ENCODE measurements around the gene ZBED5.
"Not testable (repeated sequence)": the region's sequence is repeated elsewhere in the genome, so short reads cannot be mapped to it uniquely, and the experiment has no call there.

Gene ZBED5

DNA sequence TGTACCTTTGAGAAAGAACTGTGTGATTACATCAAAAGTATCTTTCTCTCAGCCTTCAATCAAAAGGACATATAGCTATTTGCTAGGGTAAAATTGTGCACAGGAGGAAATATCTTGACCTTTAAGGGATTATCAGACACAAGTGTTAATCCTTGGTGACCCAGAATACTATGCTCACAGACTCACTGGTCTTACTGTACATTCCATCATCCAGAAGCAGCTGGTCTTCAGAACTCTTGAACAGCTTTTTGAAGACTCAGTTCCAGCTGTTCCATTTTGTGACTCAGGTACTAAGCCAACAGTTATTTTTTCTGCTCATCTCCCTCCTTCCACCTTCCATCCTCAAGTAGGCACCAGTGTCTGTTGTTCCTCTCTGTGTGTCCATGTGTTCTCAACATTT lies 19.8 kb downstream of the ZBED5 start:
- Histone ChIP-seq H3K27me3 (ENCODE audit: insufficient read depth, insufficient read length) (no peaks in the 10 kb centered on the region), H3K4me3 (ENCODE audit: insufficient read length, low read depth) (no peak overlapping the region), H3K9ac (ENCODE audit: insufficient read length, low read depth) (no peak overlapping the region), H3K36me3 (ENCODE audit: insufficient read depth, insufficient read length, low read length) (peaks cover 2% of the 10 kb centered on the region), H3K4me1 (ENCODE audit: insufficient read depth, insufficient read length) (no peaks in the 10 kb centered on the region), H3K9me3 (ENCODE audit: insufficient read depth, low read length) (no peaks in the 10 kb centered on the region)
- no peak for DNase-seq (ENCODE audit: low read depth, low spot score)
- TF ChIP-seq SUZ12 (IDR thresholded peaks at IDR 0.05; ENCODE audit: extremely low read depth, insufficient read depth, insufficient read length) (no peak), YY1 (IDR thresholded peaks at IDR 0.05; ENCODE audit: insufficient read depth, insufficient read length) (no peak), ZNF274 (IDR thresholded peaks at IDR 0.05; ENCODE audit: low read depth, low read length) (no peak)

DNA sequence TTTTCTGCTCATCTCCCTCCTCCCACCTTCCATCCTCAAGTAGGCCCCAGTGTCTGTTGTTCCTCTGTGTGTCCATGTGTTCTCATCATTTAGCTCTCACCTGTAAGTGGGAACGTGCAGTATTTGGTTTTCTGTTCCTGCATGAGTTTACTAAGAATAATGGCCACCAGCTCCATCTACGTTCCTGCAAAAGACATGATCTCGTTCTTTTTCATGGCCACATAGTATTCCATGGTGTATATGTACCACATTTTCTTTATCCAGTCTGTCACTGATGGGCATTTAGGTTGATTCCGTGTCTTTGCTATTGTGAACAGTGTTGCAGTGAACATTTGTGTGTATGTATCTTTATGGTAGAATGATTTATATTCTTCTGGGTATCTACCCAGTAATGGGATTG lies 21.0 kb downstream of the ZBED5 start:
- not testable (repeated sequence) for H3K4me3 ChIP-seq (ENCODE audit: insufficient read length, low read depth); DNase-seq (ENCODE audit: low read depth, low spot score); H3K27me3 ChIP-seq (ENCODE audit: insufficient read depth, insufficient read length); H3K36me3 ChIP-seq (ENCODE audit: insufficient read depth, insufficient read length, low read length); H3K4me1 ChIP-seq (ENCODE audit: insufficient read depth, insufficient read length); H3K9me3 ChIP-seq (ENCODE audit: insufficient read depth, low read length); H3K9ac ChIP-seq (ENCODE audit: insufficient read length, low read depth)

DNA sequence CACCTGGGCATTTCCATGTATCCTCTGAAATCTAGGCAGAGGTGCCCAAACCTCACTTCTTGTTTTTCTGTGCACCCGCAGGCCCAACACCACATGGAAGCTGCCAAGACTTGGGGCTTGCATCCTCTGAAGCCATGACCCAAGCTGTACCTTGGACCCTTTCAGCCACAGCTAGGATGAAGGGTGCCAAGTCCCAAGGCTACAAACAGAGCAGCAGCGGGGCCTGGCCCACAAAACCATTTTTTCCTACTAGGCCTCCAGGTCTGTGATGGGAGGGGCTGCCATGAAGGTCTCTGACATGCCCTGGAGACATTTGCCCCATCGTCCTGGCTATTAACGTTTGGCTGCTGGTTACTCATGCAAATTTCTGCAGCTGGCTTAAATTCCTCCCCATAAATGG lies 28.7 kb downstream of the ZBED5 start:
- TF ChIP-seq SUZ12 (IDR thresholded peaks at IDR 0.05; ENCODE audit: extremely low read depth, insufficient read depth, insufficient read length) (no peak), YY1 (IDR thresholded peaks at IDR 0.05; ENCODE audit: insufficient read depth, insufficient read length) (no peak), ZNF274 (IDR thresholded peaks at IDR 0.05; ENCODE audit: low read depth, low read length) (no peak)
- Histone ChIP-seq H3K9ac (ENCODE audit: insufficient read length, low read depth) (no peak overlapping the region), H3K36me3 (ENCODE audit: insufficient read depth, insufficient read length, low read length) (no peaks in the 10 kb centered on the region), H3K4me1 (ENCODE audit: insufficient read depth, insufficient read length) (no peaks in the 10 kb centered on the region), H3K27me3 (ENCODE audit: insufficient read depth, insufficient read length) (no peaks in the 10 kb centered on the region), H3K9me3 (ENCODE audit: insufficient read depth, low read length) (peaks cover 6% of the 10 kb centered on the region; the same call in 1 of the 2 replicates), H3K4me3 (ENCODE audit: insufficient read length, low read depth) (no peak overlapping the region)
- DNase-seq (ENCODE audit: low read depth, low spot score), result no peak

DNA sequence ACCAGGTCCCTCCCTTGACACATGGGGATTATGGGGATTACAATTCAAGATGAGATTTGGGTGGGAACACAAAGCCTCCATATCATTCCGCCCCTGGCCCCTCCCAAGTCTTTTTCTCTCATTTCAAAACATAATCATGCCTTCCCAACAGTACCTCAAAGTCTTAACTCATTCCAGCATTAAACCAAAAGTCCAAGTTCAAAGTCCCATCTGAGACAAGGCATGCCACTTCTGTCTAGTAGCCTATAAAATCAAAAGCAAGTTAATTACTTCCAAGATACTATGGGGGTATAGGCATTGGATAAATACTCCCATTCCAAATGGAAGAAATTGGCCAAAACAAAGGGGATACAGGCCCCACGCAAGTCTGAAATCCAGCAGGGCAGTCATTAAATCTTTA lies 29.5 kb downstream of the ZBED5 start:
- Histone ChIP-seq H3K9ac (ENCODE audit: insufficient read length, low read depth) (no peak overlapping the region), H3K9me3 (ENCODE audit: insufficient read depth, low read length) (peaks cover 6% of the 10 kb centered on the region; the same call in 1 of the 2 replicates), H3K27me3 (ENCODE audit: insufficient read depth, insufficient read length) (no peaks in the 10 kb centered on the region), H3K4me1 (ENCODE audit: insufficient read depth, insufficient read length) (no peaks in the 10 kb centered on the region), H3K36me3 (ENCODE audit: insufficient read depth, insufficient read length, low read length) (no peaks in the 10 kb centered on the region), H3K4me3 (ENCODE audit: insufficient read length, low read depth) (no peak overlapping the region)
- no peak for DNase-seq (ENCODE audit: low read depth, low spot score)
- no peak for TF ChIP-seq YY1 (IDR thresholded peaks at IDR 0.05; ENCODE audit: insufficient read depth, insufficient read length)
- no peak for TF ChIP-seq ZNF274 (IDR thresholded peaks at IDR 0.05; ENCODE audit: low read depth, low read length)
- TF ChIP-seq SUZ12 (IDR thresholded peaks at IDR 0.05; ENCODE audit: extremely low read depth, insufficient read depth, insufficient read length), result no peak

DNA sequence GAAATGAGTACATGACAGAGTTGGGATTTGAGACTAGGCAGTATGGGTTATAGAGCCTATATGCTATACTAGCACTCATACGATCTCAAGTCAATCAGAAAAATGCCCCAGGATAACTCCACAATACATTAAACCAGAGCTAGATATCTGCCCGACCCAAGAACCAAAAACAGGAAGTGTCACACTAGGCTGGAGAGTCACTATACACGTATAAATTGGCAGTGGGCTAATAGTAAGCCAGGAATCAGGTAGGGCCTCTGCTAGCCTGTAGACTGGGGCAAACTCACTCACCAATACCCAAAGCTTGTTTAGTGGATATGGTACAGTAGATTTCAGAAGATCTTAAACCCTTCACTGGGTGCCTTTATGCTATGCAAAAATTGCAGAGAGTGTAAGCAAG lies 33.0 kb downstream of the ZBED5 start:
- no peak overlapping the region for H3K9ac ChIP-seq (ENCODE audit: insufficient read length, low read depth)
- H3K27me3 ChIP-seq (ENCODE audit: insufficient read depth, insufficient read length), result no peaks in the 10 kb centered on the region
- no peak for DNase-seq (ENCODE audit: low read depth, low spot score)
- H3K4me1 ChIP-seq (ENCODE audit: insufficient read depth, insufficient read length), result no peaks in the 10 kb centered on the region
- no peak overlapping the region for H3K4me3 ChIP-seq (ENCODE audit: insufficient read length, low read depth)
- peaks cover 6% of the 10 kb centered on the region; the same call in 1 of the 2 replicates for H3K9me3 ChIP-seq (ENCODE audit: insufficient read depth, low read length)
- TF ChIP-seq ZNF274 (IDR thresholded peaks at IDR 0.05; ENCODE audit: low read depth, low read length) (no peak), YY1 (IDR thresholded peaks at IDR 0.05; ENCODE audit: insufficient read depth, insufficient read length) (no peak), SUZ12 (IDR thresholded peaks at IDR 0.05; ENCODE audit: extremely low read depth, insufficient read depth, insufficient read length) (no peak)
- no peaks in the 10 kb centered on the region for H3K36me3 ChIP-seq (ENCODE audit: insufficient read depth, insufficient read length, low read length)

DNA sequence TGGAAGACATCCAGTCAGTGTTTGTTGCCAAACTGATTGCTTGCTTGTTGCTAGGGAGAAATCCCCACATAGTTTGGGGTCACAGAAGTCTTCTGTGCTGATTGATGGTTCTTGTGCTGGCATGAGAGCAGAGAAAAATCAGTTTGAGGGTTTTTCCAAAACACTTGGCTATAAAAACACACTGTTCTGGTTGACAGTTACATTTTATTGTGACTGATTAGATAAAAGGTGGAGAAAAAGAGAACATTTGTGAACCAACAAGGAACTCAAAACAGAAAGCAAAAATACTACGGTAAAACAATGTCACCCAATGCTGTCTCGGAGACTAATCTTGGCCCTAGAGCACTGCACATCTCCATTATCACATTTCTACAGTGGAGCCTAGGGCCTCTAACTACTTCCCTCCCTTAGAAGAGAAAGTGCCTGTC lies 34.7 kb downstream of the ZBED5 start:
- H3K4me1 ChIP-seq (ENCODE audit: insufficient read depth, insufficient read length), result no peaks in the 10 kb centered on the region
- H3K9me3 ChIP-seq (ENCODE audit: insufficient read depth, low read length), result no peaks in the 10 kb centered on the region
- no peaks in the 10 kb centered on the region for H3K27me3 ChIP-seq (ENCODE audit: insufficient read depth, insufficient read length)
- no peak overlapping the region for H3K4me3 ChIP-seq (ENCODE audit: insufficient read length, low read depth)
- H3K36me3 ChIP-seq (ENCODE audit: insufficient read depth, insufficient read length, low read length), result no peaks in the 10 kb centered on the region
- TF ChIP-seq SUZ12 (IDR thresholded peaks at IDR 0.05; ENCODE audit: extremely low read depth, insufficient read depth, insufficient read length), result no peak
- no peak for TF ChIP-seq ZNF274 (IDR thresholded peaks at IDR 0.05; ENCODE audit: low read depth, low read length)
- no peak for TF ChIP-seq YY1 (IDR thresholded peaks at IDR 0.05; ENCODE audit: insufficient read depth, insufficient read length)
- no peak for DNase-seq (ENCODE audit: low read depth, low spot score)
- no peak overlapping the region for H3K9ac ChIP-seq (ENCODE audit: insufficient read length, low read depth)

DNA sequence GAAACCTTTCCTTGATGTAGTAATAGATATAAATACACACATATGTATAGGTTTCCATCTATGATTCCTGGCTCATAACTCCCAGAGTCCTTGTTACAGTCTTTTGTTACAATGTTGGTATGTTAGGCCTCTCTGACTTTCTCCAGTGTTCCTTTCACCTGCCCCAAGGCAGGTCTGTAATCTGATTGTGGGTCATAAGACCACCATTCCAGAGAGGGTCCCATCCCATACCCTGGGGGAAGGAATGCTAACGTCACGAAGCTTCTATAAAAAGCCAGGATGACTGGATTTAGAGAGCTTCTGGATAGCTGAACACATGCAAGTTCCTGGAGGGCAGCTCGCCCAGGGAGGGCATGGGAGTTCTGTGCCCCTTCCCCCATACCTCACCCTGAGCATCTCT lies 35.4 kb downstream of the ZBED5 start:
- H3K4me1 ChIP-seq (ENCODE audit: insufficient read depth, insufficient read length); DNase-seq (ENCODE audit: low read depth, low spot score); H3K36me3 ChIP-seq (ENCODE audit: insufficient read depth, insufficient read length, low read length); H3K9me3 ChIP-seq (ENCODE audit: insufficient read depth, low read length); H3K9ac ChIP-seq (ENCODE audit: insufficient read length, low read depth); H3K27me3 ChIP-seq (ENCODE audit: insufficient read depth, insufficient read length); H3K4me3 ChIP-seq (ENCODE audit: insufficient read length, low read depth): not testable (repeated sequence)

DNA sequence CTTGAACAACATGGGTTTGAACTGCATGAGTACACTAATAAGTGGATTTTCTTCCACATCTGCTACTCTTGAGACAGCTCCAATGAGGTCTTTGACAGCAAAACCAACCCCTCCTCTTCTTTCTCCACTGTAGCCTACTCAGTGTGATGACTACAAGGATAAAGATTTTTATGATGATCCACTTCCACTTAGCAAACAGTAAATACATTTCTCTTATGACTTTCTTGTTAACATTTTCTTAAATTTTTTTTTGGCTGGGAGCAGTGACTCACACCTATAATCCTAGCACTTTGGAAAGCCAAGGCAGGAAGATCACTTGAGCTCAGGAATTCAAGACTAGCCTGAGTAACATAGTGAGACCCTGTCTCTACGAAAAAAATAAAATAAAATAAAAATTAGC lies 39.3 kb downstream of the ZBED5 start:
- H3K4me1 ChIP-seq (ENCODE audit: insufficient read depth, insufficient read length), result no peaks in the 10 kb centered on the region
- no peaks in the 10 kb centered on the region for H3K36me3 ChIP-seq (ENCODE audit: insufficient read depth, insufficient read length, low read length)
- H3K9me3 ChIP-seq (ENCODE audit: insufficient read depth, low read length), result no peaks in the 10 kb centered on the region
- DNase-seq (ENCODE audit: low read depth, low spot score), result no peak
- no peak overlapping the region for H3K4me3 ChIP-seq (ENCODE audit: insufficient read length, low read depth)
- H3K9ac ChIP-seq (ENCODE audit: insufficient read length, low read depth), result no peak overlapping the region
- no peaks in the 10 kb centered on the region for H3K27me3 ChIP-seq (ENCODE audit: insufficient read depth, insufficient read length)
- no peak for TF ChIP-seq ZNF274 (IDR thresholded peaks at IDR 0.05; ENCODE audit: low read depth, low read length)
- no peak for TF ChIP-seq SUZ12 (IDR thresholded peaks at IDR 0.05; ENCODE audit: extremely low read depth, insufficient read depth, insufficient read length)
- no peak for TF ChIP-seq YY1 (IDR thresholded peaks at IDR 0.05; ENCODE audit: insufficient read depth, insufficient read length)
